Uterus (tissue), 4 donors: ENCODE results near the gene ZBP1. TPM values are rescaled to one million over a fixed set of nuclear protein-coding genes. Genes with fewer than 3 reads are reported as not detected.

Source experiments
- DNase-seq, 2 donors: peaks; one replicate each; pipeline ENCODE4 v3.0.0-alpha.2; 2019 to 2020
- H3K27ac ChIP-seq, 2 donors: fragments of 200-600 bp; sonication (generic); 1 replicate in 1 of 2; 2 replicates in 1 of 2; pipeline ENCODE4 v1.5.1; 2016 to 2018
- H3K27me3 ChIP-seq, 2 donors: fragments of 200-600 bp; sonication (generic); one replicate each; pipeline ENCODE4 v1.5.1; 2018 to 2019; ENCODE audit warnings: control low read depth in 1 of 2
- H3K36me3 ChIP-seq, 2 donors: fragments of 200-600 bp; sonication (generic); one replicate each; pipeline ENCODE4 v1.5.1; 2019; ENCODE audit warnings: control low read depth in 1 of 2
- H3K4me1 ChIP-seq, 2 donors: fragments of 200-600 bp; sonication (generic); one replicate each; pipeline ENCODE4 v1.5.1; 2018 to 2019; ENCODE audit warnings: control low read depth in 1 of 2
- H3K4me3 ChIP-seq, 2 donors: fragments of 200-600 bp; sonication (generic); 1 replicate in 1 of 2; 2 replicates in 1 of 2; pipeline ENCODE4 v1.5.1; 2018 to 2019; ENCODE audit warnings: mild to moderate bottlenecking in 1 of 2
- H3K9me3 ChIP-seq, 2 donors: fragments of 200-600 bp; sonication (generic); one replicate each; pipeline ENCODE4 v1.5.1; 2019; ENCODE audit warnings: control low read depth in 1 of 2
- POLR2A ChIP-seq, 2 donors: fragments of 450-650 bp; IDR thresholded peaks; one replicate each; pipeline ENCODE4 v1.6.1; 2016; ENCODE audit warnings: antibody characterized with exemption in 2 of 2, mild to moderate bottlenecking in 1 of 2, moderate library complexity in 1 of 2
- intact Hi-C: fragments of 100-400 bp; cut with DNase I; formaldehyde crosslinking; loops from one replicate; pipeline ENCODE4 v1.15.1; 2023; ENCODE audit warnings: low total_unique reads
- total RNA-seq, 4 donors: library from RNA; depleted of rRNA in 3 of 4; stranded (reverse); fragments of >200 nt in 3 of 4; gene quantifications; one replicate each; pipeline versions ENCODE4 v1.1.0 to v1.2.4, GENCODE V29; 2014 to 2023
- TF ChIP-seq, protein P1 (sequence below), 4 experiments: fragments of 200-600 bp in 2 of 4; fragments of 450-650 bp in 2 of 4; sonication (generic) in 2 of 4; IDR thresholded peaks; one replicate each; pipeline ENCODE4 v1.5.1; 2016 to 2019; ENCODE audit warnings: antibody characterized with exemption in 4 of 4, mild to moderate bottlenecking in 2 of 4, moderate library complexity in 1 of 4
- donor health status: DM: yes; HTN: yes; CAD: no.

ZBP1 gene
- total RNA-seq, 4 donors from 2014 or later, result 0.46 TPM; not detected in 3

DNA sequence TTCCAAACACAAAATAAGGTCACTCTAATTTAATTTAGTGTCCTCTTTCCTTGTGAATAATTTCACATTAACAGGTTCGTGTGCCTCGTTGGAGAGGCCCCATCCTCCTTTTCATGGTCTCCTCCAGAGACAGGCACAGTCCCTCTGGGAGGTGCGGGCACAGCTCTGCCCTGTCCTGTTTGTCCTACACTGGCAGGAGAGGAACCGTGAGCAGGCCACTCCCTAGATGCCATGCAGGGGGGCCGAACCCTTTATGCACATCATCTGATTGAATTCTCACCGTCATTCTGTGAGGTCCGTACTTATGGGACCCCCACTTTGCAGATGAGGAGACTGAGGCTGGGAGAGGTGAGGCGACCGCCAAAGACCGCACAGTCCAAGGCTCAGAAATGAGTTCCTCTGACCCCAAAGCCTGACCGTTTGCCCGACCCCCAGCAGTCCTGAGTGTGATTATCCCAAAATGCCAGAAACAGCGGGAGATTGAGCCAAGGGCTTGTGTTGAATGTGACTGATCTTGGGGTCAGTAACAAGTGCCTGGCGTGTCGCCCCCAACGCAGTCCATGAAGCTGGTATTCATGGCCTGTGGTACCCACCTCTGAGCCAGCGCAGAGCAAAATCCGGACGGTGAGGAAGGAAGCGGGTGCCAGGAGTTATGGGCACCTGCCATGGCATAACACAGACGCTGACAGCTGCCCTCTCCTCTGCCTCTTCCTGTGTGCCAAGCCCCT is 46.0 kb upstream of the ZBP1 start:
- H3K36me3 ChIP-seq, result no peaks in the 10 kb centered on the region
- H3K27me3 ChIP-seq, result no peaks in the 10 kb centered on the region
- intact Hi-C loops, result no loop called here
- H3K27ac ChIP-seq, result no peak overlapping the region
- H3K4me1 ChIP-seq, result peaks cover 0 to 5% of the 10 kb centered on the region in 2 donors
- no peak overlapping the region for H3K4me3 ChIP-seq
- H3K9me3 ChIP-seq, result no peaks in the 10 kb centered on the region
- TF ChIP-seq POLR2A (IDR thresholded peaks at IDR 0.05), result no peak
- DNase-seq, result no peak

DNA sequence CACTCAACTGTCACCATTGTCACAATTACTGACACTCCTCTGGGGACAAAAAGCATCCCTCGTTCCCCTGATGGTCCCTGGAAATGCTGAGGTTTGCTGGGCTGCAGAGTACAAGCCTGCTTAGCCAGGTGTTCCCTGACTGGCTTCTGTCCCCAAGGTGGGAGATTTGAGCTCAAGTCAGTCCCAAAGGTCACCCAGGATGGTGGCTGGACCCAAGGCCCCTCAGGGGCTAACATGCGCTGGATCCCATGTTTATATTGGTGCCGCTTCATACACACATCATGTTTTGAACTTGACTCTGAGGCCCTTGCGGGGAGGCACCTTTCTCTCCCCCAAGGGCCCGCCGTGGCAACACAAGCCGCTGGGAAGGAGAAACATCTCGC is 45.4 kb upstream of the ZBP1 start:
- H3K4me1 ChIP-seq, result peaks cover 0 to 8% of the 10 kb centered on the region in 2 donors
- no peaks in the 10 kb centered on the region for H3K27me3 ChIP-seq
- H3K36me3 ChIP-seq, result no peaks in the 10 kb centered on the region
- H3K4me3 ChIP-seq, result no peak overlapping the region
- no peaks in the 10 kb centered on the region for H3K9me3 ChIP-seq
- no peak for TF ChIP-seq POLR2A (IDR thresholded peaks at IDR 0.05)
- TF ChIP-seq, protein P1, sequence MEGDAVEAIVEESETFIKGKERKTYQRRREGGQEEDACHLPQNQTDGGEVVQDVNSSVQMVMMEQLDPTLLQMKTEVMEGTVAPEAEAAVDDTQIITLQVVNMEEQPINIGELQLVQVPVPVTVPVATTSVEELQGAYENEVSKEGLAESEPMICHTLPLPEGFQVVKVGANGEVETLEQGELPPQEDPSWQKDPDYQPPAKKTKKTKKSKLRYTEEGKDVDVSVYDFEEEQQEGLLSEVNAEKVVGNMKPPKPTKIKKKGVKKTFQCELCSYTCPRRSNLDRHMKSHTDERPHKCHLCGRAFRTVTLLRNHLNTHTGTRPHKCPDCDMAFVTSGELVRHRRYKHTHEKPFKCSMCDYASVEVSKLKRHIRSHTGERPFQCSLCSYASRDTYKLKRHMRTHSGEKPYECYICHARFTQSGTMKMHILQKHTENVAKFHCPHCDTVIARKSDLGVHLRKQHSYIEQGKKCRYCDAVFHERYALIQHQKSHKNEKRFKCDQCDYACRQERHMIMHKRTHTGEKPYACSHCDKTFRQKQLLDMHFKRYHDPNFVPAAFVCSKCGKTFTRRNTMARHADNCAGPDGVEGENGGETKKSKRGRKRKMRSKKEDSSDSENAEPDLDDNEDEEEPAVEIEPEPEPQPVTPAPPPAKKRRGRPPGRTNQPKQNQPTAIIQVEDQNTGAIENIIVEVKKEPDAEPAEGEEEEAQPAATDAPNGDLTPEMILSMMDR (IDR thresholded peaks at IDR 0.05), result no peak
- no peak overlapping the region for H3K27ac ChIP-seq
- intact Hi-C loops, result no loop called here
- DNase-seq, result no peak

DNA sequence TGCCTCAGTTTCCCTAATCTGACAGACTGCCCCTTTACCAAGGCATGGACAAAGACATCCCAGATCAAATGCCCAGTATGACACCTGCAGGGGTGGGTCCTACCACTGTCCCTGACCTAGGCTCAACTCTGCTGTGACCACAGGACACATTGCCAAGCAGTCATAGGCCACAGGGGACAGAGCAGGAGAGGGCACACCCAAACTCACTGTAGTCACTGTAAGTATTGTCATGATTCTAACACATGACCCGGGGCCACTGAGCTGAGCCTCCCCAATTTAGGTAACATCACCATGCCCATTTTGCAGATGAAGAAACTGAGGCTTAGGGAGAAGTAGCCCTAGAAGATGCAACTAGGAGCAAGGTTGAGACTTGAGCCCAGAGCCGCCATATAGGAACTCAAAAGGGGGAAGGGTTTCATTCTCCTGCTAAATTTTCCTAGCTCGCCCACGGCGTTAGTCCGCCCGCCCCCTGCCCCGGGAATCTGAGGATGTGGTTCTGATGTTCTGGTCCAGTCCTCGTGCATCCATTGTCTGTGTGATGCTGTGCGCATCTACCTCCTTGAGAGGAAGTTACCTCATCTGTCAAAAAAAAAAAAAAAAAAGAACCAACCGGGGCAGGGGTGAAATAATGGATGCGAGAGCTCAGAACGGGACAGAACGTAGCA is 44.8 kb upstream of the ZBP1 start:
- intact Hi-C loops, result no loop called here
- TF ChIP-seq, protein P1 (IDR thresholded peaks at IDR 0.05), result no peak
- TF ChIP-seq POLR2A (IDR thresholded peaks at IDR 0.05), result no peak
- H3K4me1 ChIP-seq, result peaks cover 0 to 8% of the 10 kb centered on the region in 2 donors
- no peaks in the 10 kb centered on the region for H3K9me3 ChIP-seq
- H3K36me3 ChIP-seq, result no peaks in the 10 kb centered on the region
- no peak overlapping the region for H3K4me3 ChIP-seq
- H3K27ac ChIP-seq, result no peak overlapping the region
- no peak for DNase-seq
- no peaks in the 10 kb centered on the region for H3K27me3 ChIP-seq

DNA sequence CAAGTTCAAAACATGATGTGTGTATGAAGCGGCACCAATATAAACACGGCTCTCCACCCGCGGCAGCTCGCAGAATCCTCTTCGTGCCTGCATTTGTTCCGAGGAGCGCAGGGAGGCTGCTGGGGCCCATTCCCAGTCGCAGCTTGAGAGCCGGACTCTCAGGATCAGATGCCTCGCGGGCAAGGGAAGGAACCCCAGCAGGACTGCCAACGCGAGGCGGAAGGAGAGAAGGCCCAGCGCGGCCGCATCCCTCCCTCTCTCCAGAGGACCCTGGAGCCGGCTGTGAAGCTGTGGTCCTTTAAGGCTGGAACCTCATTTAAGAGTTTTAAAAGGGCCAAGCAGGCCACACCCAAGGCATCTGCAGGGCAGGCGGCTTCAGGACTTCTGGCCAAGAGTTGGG is 44.2 kb upstream of the ZBP1 start:
- DNase-seq, result peak; percentile 7 to 13
- Histone ChIP-seq H3K9me3 (no peaks in the 10 kb centered on the region), H3K4me3 (no peak overlapping the region), H3K36me3 (no peaks in the 10 kb centered on the region), H3K27ac (no peak overlapping the region), H3K4me1 (peaks cover 0 to 8% of the 10 kb centered on the region in 2 donors), H3K27me3 (no peaks in the 10 kb centered on the region)
- TF ChIP-seq, protein P1 (IDR thresholded peaks at IDR 0.05), result no peak
- no peak for TF ChIP-seq POLR2A (IDR thresholded peaks at IDR 0.05)
- intact Hi-C loops, result no loop called here

DNA sequence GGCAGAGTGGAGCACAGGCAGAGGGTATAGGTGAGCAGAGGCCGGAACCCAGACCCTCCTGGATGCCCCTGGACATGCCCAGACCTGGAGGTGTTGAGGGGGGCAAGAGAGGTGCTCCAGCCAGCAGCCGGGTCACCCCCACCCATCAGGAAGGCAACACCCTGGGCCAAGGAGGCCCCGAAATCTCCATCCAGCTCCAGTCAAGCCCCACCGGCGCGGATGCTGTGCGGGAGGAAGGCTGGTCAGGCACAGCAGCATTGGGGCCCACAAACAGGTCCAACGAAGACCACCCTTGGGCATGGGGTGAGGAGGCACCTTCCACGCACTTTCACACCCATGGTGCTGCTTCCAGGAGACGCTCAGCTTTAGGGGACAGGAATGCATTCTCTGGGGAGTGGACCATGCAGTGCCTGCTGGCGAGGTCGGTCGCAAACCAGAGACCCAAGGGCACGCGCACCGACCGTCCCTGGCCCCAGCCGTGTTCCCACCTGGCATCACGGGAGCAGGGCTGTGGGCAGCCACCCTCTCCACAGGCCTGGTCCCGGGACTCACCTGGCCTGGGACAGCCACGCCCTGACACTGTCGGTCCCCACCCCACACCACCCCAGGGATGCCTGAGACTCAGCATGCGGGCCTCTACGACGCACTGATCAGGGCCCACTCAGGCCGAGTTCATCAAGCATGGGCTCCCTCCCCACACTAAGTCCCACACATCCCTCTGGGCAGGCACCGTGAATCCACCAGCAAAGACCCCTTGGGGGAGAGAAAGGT is 43.6 kb upstream of the ZBP1 start:
- no peaks in the 10 kb centered on the region for H3K9me3 ChIP-seq
- no peak for TF ChIP-seq POLR2A (IDR thresholded peaks at IDR 0.05)
- TF ChIP-seq, protein P1 (IDR thresholded peaks at IDR 0.05), result no peak
- no peaks in the 10 kb centered on the region for H3K36me3 ChIP-seq
- H3K27ac ChIP-seq, result no peak overlapping the region
- peaks cover 0 to 8% of the 10 kb centered on the region in 2 donors for H3K4me1 ChIP-seq
- H3K4me3 ChIP-seq, result no peak overlapping the region
- intact Hi-C loops, result no loop called here
- peak; percentile 11 to 14 for DNase-seq
- H3K27me3 ChIP-seq, result no peaks in the 10 kb centered on the region
